Measurements from ENCODE around the gene WFDC6.
"Not testable (repeated sequence)": the region's sequence is repeated elsewhere in the genome, so short reads cannot be mapped to it uniquely, and the experiment has no call there.

Gene WFDC6

DNA sequence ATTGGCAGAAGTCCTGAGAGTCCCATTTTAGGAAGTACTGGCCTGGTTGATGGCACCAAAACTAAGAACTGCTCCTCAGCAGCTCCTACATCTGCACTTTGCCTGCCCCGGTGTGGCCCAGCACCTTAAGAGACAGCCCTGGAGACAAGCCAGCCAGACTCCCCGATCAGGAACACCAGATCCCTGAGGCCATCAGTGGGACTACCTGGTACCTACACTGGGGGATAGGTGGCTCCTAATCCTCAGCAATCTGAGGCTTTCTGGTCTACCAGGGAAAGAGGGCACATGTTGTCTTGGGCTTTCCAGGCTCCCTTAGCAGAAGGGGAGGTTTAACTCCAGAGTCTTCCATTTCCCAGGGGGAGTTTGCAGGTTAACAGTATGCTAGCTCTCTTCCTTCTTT, at the start of gene WFDC6:
Gene WFDC6, minus strand, starts transcription at position 101 of the 400 bp plus-strand sequence. Its CDS starts 75 bp downstream, at position 26.
- ATAC-seq, result no peak

DNA sequence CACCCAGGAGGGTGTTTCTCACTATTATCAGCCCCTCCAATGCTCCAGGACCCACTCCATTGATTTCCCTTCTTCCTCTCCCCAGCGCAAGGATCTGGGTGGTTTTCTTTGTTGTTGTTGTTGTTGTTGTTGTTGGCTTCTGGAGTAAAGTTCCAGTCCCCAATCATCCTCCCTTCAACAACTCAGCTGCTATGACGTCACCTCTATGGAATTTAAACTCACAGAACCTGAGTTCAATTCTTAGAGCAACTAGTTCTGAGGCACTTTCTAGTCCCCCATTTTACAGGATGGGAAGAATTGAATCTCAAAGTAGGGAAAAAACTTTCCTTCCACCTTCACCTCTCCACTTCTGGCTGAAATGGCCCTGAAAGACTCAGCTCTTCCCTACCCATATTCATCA, 49.5 kb upstream of the WFDC6 start:
- ATAC-seq, result no peak

DNA sequence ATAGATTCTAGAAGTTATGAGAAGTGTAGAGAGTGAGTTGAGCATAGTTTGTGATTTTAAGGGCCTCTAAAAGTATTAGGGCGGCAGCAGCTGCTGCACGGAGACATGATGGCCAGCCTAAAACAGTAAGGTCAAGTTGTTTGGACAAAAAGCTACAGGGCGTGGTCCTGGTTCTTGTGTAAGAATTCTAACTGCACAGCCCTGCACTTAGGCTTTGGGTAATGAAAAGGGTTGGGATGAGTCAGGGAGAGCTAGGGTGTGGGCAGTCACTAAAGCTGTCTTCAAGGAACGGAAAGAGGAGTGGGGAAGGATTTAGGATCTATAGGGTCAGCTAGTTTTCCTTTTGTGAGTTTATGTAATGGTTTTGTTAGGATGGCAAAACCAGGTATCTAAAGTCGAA, 46.7 kb upstream of the WFDC6 start:
- not testable (repeated sequence) for ATAC-seq

DNA sequence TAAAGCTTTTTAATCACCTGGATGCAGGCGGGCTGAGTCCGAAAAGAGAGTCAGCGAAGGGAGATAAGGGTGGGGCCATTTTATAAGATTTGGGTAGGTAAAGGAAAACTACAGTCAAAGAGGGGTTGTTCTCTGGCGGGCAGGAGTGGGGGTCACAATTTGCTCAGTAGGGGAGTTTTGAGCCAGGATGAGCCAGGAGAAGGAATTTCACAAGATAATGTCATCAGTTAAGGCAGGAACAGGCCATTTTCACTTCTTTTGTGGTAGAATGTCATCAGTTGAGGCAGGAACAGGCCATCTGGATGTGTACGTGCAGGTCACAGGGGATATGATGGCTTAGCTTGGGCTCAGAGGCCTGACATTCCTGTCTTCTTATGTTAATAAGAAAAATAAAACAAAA, 45.0 kb upstream of the WFDC6 start:
- not testable (repeated sequence) for ATAC-seq

DNA sequence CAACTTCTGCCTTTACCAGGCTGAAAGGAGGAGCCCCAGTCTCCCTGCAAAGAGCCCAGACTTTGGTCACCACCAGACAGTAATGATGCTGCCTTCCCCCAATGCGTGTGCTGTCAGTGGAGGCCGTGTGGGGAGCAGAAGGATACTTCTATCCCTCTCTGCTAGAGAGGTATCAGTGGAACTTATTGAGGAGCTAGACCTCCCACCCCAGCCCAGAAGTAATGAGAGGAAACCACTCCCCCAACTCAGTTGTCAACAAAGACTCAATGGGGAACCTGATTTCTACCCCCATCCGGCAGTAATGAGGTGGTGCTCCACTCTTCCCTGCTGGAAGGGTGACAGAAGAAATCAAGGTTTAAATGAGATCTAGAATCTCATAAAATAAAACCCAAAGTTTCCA, 44.2 kb upstream of the WFDC6 start:
- ATAC-seq, result no peak

DNA sequence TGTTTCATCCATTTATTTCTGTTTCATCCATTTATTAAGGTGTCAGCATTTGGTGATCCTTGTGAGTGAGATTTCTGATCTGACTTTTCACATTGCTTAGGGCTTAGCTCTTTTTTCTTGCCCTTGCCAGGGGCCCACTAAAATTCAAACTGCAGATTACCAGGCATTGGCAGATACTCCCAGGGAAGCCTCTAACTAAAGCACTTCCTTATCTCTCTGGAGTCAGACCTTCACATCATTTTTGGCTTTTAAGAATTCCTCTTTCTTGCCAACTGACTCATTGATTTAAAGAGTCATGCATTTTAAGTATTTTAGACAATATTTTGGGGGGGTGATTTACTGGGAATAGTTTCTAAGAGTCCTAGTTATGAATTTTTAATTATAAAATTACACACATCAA, 42.4 kb upstream of the WFDC6 start:
- no peak for ATAC-seq

DNA sequence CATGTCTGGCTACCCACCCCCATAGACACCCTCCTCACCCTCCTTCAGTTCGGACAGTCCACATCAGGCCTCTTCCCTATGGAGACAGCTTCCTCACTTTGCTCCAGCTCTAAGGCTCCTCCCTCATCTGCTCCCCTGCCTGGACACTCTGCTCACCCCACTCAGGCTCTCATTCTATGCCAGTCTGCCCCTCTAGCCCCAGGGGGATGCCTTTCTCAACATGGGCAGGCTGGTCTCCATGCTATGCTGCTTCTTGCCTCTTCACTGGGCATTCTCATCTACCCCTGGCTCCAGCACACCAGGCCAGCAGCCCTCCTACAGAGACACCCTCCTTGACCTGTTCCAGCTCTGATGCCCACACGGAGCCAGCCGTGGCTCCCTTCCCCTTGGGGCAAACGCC, 39.9 kb upstream of the WFDC6 start, which contains the start of gene WFDC8:
Gene WFDC8, minus strand, starts transcription at position 101 of the 400 bp plus-strand sequence. Its CDS starts 37 bp downstream, at position 64.
- ATAC-seq, result no peak

DNA sequence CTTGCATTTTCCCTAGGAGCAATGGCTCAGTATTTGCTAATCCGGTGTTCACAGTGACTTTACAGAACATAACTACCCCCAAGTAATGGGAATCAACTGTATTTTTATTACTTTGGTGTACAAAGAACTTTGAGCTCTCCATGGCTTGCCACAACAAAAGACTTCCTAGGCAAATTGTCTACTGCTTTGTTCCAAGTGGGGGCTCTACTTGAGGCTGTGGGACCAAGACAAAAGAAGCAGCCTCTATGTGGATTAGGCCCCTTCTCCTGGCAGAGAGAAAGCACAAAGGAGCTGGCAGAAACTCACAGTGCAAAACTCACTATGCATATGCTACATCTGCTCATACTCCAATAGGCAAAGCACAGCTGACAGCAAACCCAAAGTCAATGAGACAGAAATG, 38.9 kb upstream of the WFDC6 start:
- no peak for ATAC-seq

DNA sequence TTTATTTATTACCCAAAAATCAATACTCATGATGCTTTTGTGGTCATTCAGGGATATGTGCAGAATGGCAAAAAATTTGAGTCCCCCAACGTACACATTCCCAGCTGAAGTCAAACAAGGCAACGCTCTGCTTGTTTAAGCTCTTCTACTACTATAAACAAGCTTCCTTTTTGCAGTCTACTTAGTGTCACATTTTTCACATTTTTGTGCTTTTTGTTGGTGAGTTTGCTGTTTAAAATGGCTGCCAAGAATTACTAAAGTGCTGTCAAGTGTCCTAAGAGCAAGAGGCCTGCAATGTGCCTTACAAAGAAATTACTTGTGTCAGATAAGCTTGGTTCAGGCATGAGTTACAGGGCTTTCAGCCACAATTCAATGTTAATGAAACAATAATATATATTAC, 37.7 kb upstream of the WFDC6 start:
- no peak for ATAC-seq

DNA sequence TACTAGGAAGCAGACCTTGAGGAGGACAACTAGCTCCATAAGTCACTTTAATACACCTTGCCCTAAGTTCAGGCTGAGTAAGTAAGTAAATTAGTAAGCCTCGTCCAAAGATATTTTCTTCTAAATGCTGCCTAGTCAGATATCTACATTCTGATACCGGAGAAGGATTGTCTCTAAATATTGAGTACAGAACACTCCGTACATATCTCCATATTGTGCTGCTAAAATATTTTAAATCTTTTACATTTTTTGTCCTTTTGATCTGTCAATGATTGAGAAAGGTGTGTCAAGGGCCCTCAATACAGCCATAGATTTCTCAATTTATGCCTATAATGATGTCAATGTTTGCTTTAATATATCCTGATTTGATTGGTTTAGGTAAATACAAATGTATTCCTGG, 36.6 kb upstream of the WFDC6 start:
- ATAC-seq, result no peak

DNA sequence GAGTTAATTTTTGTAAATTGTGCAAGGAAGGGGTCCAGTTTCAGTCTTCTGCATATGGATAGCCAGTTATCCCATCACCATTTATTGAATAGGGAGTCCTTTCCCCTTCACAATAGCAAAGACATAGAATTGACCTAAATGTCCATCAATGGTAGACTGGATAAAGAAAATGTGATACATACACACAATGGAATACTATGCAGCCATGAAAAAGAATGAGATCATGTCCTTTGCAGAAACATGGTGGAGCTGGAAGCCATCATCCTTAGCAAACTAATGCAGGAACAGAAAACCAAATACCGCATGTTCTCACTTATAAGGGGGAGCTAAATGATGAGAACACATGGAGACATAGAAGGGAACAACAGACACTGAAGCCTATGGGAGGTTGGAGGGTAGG, 30.4 kb upstream of the WFDC6 start:
- not testable (repeated sequence) for ATAC-seq

DNA sequence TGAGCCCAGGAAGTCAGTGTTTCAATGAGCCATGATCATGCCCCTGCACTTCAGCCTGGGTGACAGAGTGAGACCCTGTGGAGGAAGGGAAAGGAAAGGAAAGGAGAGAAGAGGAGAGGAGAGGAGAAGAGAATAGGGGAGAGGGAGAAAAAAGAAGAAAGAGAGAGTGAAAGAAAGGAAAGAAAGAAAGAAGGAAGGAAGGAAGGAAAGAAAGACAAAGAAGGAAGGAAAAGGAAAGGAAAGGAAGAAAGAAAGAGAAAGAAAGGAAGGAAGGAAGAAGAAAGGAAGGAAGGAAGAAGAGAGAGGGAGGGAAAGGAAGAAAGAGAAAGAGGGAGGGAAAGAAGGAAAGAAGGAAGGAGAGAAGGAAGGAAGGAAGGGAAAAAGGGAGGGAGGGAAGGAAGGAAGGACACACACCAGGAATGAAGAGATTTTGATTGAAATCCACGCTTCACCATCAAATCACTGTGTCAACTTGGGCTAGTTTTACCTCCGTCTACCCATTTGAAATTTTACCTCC, 25.5 kb upstream of the WFDC6 start:
- ATAC-seq, result no peak

DNA sequence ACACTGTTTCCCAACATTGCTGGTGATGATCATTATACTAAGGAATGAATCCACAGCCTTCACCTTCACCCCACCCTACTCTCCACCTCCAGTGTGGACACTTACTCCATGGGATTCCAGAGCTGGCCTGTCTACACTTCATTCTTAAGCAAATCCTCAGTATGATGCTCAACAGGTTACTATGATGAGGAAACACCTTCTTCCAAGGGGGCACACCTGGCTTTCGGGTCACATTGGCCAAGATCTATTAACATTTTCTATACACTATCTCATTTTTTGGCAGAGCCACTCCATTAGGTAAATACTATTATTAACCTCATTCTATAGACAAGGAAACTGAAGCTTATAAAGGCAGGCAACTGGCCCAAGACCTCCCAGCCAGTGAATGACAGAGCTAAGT, 15.9 kb upstream of the WFDC6 start:
- no peak for ATAC-seq

DNA sequence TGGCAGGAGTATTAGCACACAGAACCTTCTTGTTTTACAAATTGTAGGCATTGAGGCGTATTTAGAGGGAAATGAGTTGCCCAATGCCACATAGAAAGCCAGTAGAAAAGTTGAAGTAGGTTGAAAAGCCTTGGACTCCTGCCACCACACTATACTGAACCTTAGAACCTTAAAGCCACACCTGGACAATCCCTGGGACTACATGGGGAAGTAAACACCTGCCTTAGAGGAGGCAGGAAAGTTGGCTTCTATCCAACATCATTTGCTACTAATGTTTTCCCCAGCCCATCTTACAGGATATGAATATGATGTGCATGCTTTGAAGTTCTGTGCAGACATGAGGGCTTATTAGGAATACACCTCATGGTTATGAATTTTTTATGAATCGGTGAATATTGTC, 13.2 kb upstream of the WFDC6 start:
- no peak for ATAC-seq

DNA sequence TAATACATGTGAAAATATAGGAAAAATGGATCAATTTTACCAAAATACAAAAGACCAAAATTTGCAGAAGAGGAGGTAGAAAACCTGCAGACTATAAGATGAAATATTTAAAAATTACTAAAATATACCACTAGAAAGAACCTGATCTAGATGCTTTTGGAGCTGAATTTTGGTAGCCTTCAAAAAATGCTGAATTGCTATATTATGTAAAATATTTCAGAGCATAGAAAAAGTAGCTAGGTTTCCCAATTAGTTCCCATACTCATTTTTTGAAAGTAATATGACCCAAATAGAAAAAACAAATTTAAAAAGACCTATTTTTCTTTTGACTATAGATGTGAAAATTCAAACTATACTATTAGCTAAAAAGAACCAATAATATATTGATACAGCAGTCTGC, 11.5 kb upstream of the WFDC6 start:
- no peak for ATAC-seq

DNA sequence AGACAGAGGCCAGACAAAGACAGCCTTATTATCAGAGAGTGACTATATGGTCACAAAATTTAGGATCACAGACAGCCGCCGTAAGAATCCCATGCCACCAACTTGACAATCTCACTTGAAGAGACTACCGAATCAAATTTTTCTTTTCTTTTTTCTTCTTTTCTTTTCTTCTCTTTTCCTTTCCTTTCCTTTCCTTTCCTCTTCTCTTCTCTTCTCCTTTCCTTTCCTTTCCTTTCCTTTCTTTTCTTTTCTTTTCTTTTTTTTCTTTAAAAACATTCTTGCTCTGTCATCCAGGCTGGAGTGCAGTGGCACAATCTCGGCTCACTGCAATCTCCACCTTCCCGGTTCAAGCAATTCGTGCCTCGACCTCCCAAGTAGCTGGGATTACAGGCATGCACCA, 9.1 kb upstream of the WFDC6 start:
- no peak for ATAC-seq

DNA sequence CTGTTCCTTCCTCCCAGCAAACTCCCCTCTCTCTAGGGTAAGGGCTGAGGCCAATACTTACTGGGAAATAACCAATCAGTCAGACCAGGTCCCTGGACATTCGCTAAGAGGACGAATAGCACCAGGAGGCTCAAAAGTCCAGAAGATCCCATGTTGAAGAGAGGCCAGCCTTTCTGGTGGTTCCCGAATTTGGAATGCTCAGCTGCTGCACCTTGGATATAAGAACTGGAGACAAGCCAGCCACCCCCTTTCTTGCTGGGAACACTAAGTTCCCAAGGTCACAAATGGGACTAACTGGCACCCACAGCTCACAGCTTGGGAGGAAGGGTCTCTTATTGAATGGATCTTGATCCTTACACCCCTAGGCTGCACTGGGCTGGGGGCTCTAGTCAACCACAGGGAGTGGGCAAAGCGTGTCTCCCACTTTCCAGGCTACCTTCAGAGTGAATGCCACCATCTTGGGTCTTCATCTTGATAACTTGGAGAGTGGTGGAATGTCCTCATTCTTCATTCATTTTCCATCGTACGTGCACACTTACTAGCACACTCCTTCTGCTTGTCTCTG, 8.0 kb upstream of the WFDC6 start, which contains the start of gene EPPIN:
Gene EPPIN, minus strand, starts transcription at position 196 of the 565 bp plus-strand sequence. Its CDS starts 44 bp downstream, at position 152.
- no peak for ATAC-seq

DNA sequence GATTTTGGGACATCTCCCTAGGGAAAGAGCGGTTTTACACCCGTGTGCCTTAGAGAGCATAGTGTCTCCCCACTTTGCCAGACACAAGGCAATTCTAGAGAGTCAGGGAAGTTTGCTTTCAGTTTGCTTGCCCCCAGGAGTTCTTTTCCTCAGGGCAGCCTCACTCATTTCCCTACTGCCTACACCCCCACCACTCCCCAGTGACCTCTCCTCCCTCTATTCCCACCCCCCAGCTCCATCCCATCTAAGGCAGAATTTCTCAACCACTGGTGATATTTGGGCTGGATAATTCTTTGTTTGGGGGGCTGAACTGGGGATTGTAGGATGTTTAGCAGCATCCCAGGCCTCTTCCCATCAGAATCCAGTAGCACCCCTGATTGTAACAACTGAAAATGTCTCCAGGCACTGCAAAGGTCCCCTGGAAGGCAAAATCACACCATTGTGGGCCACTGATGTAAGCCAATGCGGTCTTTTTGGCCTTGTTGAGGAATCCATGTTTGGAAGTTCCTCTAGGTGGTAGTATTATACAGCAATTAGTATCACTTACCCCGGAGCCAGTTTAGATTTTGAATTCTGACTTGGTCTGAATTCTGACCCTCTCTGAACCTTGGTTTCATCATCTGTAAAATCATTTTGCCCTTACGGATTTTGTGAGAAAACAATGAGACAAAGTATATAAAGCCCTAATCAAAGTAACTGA, 6.6 kb upstream of the WFDC6 start:
- ATAC-seq, result no peak

DNA sequence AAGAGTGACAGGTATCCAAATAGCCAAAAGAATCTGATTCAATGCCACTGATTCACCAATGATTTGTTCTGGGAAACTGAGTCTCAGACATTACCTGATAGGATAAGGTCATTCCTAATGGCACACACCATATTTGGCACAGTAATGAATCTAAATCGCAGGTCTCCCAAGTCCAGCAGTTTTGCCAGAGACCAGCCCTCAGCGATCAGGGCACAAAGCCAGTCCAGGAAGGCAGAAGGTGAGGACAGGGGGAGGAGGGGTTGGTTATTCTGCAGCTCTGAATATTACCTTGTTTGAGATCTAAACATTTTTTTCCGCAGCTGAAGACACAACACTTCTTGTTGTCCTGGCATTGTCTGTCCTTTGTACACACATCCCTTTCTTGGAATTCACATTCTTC, 6.1 kb upstream of the WFDC6 start:
- ATAC-seq, result no peak

DNA sequence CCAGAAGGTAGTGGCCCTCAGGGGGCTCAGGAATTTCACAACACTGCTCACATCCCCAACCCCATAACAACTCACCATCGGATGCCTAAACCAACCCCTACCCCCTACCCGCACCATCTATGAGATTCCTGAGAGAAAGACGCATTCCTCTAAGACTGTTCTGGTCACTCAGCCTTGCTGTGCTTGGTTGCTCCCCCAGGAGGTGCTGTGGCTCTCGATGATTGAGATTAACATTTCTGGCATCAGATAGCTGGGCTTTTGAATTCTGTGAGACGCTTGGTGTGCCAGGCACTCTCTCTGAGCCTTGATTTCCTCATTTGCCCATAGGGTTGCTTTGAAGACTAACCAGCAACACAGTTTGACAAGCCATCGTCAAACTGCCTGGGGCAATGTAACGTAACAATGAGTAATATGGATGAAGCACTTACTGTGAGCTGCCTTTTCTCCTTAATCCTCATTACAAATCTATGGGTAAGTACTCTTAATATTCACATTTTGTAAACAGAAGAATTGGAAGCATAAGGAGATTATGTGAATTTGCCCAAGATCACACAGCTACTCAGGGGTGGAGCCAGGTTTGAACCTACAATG, 978 bp downstream of the WFDC6 start:
- ATAC-seq, result no peak

DNA sequence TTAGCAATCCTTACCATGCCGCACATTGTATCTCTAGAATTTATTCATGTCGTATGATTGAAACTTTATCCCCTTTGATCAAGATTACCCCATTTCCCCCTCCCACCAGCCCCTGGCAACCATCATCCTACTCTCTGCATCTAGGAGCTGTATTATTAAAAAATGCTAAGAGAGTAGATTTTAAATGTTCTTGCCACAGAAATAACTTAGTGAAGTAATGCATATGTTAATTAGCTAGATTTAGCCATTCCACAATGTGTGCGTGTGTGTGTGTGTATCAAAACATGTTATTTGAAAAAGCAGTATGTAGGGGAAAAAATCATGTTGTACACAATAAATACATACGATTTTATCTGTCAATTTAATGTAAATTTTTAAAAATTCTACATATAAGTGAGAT, 12.0 kb downstream of the WFDC6 start:
- no peak for ATAC-seq

DNA sequence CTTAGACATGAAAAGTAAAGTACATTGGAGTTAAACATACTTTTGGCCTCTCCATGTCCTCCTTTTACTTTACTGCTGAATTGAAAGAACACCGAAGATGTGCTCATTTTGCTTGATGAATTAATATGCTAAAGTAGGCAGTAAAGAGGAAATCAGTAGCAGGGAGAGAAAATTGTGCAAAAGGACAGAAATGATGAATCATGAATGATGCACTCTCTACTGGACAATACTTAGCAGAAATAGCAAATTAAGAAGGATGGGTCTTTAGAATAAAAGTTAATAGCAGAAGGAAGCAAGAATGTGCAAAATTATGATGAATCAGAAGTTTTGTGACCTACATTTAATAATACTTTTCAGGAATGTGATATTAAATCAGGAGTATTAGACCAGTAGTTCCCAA, 15.5 kb downstream of the WFDC6 start:
- ATAC-seq, result no peak

DNA sequence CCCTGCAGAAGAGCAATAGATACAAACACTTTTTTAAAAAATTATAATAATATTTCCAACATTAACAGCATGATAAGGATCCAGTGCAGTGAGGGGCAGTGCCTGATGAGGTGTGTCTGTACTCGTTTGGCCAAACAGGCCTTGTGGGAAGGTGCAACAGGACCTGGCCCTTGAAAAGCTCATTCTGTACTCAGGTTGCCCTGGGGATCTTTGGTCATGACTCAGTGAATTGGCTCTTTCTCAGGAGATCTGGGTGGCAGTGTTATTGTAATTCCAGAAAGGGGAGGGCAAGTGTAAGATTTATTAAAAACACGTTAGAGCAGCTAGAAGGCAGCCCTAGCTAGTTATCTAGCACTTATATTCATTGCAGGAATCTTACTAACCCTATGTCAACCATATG, 21.0 kb downstream of the WFDC6 start:
- ATAC-seq, result no peak
